Peyer's patch (tissue), 4 donors: ENCODE data around the gene LNX2. TPM values are rescaled to one million over a fixed set of nuclear protein-coding genes. Genes with fewer than 3 reads are reported as not detected.

ENCODE experiments used
- DNase-seq, 3 donors: peaks; one replicate each; pipeline ENCODE4 v3.0.0-alpha.2; 2017 to 2019
- H3K27ac ChIP-seq, 4 donors: fragments of 200-600 bp; sonication (generic); one replicate each; pipeline ENCODE4 v1.5.1; 2016 to 2019
- H3K27me3 ChIP-seq, 2 donors: fragments of 200-600 bp; sonication (generic); one replicate each; pipeline ENCODE4 v1.5.1; 2019
- H3K36me3 ChIP-seq, 3 donors: fragments of 200-600 bp; sonication (generic); one replicate each; pipeline ENCODE4 v1.5.1; 2016 to 2019
- H3K4me1 ChIP-seq, 4 donors: fragments of 200-600 bp; sonication (generic); one replicate each; pipeline ENCODE4 v1.5.1; 2016 to 2019
- H3K4me3 ChIP-seq, 4 donors: fragments of 200-600 bp; sonication (generic); 1 replicate in 3 of 4; 2 replicates in 1 of 4; pipeline ENCODE4 v1.5.1; 2016 to 2019; ENCODE audit warnings: mild to moderate bottlenecking in 1 of 4
- H3K9me3 ChIP-seq, 4 donors: fragments of 200-600 bp; sonication (generic); one replicate each; pipeline ENCODE4 v1.5.1; 2016 to 2019; ENCODE audit warnings: mild to moderate bottlenecking in 1 of 4
- POLR2A ChIP-seq, 2 donors: fragments of 450-650 bp; IDR thresholded peaks; one replicate each; pipeline ENCODE4 v1.5.1; 2017; ENCODE audit warnings: antibody characterized with exemption in 2 of 2, mild to moderate bottlenecking in 2 of 2, moderate library complexity in 2 of 2
- total RNA-seq, 4 donors: library from RNA; depleted of rRNA; stranded (reverse); fragments of >200 nt; gene quantifications; one replicate each; pipeline ENCODE4 v1.1.0, GENCODE V29; 2016
- TF ChIP-seq, protein P1 (sequence below), 6 experiments: fragments of 450-650 bp in 4 of 6; fragments of 200-600 bp in 2 of 6; sonication (generic) in 1 of 6; IDR thresholded peaks; one replicate each; pipeline ENCODE4 v1.5.1; 2017 to 2019; ENCODE audit warnings: antibody characterized with exemption in 6 of 6, mild to moderate bottlenecking in 3 of 6, moderate library complexity in 1 of 6

The LNX2 gene
- total RNA-seq, 4 donors from 2014 or later, result 12.4 to 39.6 (median 25.6) TPM

DNA sequence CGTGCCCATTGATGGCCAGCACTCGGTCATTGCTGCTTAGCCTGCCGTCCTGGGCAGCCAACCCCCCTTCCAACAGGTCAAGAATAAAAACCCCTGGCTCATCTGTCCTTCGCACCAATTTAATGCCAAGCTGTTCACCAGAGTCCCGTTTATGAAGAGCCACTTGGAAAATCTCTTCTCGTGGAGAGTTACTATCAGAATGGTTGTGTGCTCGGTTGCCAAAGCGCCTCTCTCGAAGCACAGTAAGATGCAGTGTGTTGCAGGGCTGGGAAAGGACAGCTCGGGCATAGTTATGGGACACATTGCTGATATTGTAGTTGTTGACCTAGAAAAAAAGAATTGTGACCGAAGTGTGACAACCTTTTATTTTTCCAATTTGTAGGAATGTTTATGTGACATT is 57.9 kb downstream of the LNX2 start:
- H3K4me1 ChIP-seq, result no peaks in the 10 kb centered on the region
- TF ChIP-seq, protein P1, sequence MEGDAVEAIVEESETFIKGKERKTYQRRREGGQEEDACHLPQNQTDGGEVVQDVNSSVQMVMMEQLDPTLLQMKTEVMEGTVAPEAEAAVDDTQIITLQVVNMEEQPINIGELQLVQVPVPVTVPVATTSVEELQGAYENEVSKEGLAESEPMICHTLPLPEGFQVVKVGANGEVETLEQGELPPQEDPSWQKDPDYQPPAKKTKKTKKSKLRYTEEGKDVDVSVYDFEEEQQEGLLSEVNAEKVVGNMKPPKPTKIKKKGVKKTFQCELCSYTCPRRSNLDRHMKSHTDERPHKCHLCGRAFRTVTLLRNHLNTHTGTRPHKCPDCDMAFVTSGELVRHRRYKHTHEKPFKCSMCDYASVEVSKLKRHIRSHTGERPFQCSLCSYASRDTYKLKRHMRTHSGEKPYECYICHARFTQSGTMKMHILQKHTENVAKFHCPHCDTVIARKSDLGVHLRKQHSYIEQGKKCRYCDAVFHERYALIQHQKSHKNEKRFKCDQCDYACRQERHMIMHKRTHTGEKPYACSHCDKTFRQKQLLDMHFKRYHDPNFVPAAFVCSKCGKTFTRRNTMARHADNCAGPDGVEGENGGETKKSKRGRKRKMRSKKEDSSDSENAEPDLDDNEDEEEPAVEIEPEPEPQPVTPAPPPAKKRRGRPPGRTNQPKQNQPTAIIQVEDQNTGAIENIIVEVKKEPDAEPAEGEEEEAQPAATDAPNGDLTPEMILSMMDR (IDR thresholded peaks at IDR 0.05), result no peak
- no peak for TF ChIP-seq POLR2A (IDR thresholded peaks at IDR 0.05)
- H3K27me3 ChIP-seq, result no peaks in the 10 kb centered on the region
- H3K9me3 ChIP-seq, result no peaks in the 10 kb centered on the region
- DNase-seq, result no peak
- no peak overlapping the region for H3K27ac ChIP-seq
- H3K36me3 ChIP-seq, result peaks cover 0 to 44% (median 3%) of the 10 kb centered on the region in 3 donors
- H3K4me3 ChIP-seq, result no peak overlapping the region

DNA sequence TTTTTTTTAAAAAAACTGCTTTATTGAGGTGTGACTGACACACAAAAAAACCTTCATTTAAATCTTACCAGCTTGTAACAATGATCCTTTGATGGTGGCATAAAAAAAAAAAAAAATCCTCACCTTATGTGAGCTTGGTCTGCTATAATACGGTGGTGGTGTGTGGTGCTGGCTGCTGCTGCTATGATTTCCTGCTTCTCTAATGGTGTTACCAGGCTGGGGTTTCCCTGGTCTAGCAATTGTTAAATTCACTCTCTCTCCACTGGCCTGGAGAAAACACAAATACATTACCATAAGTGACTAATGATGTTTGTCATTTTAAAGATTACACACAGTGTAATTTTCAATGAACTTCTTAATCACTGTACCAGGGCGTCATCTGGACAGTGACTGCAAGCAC is 60.6 kb downstream of the LNX2 start:
- Histone ChIP-seq H3K4me3 (no peak overlapping the region), H3K36me3 (peaks cover 0 to 42% (median under 1%) of the 10 kb centered on the region in 3 donors), H3K27me3 (no peaks in the 10 kb centered on the region), H3K27ac (no peak overlapping the region), H3K9me3 (no peaks in the 10 kb centered on the region), H3K4me1 (no peaks in the 10 kb centered on the region)
- TF ChIP-seq, protein P1 (IDR thresholded peaks at IDR 0.05), result no peak
- no peak for TF ChIP-seq POLR2A (IDR thresholded peaks at IDR 0.05)
- DNase-seq, result no peak

DNA sequence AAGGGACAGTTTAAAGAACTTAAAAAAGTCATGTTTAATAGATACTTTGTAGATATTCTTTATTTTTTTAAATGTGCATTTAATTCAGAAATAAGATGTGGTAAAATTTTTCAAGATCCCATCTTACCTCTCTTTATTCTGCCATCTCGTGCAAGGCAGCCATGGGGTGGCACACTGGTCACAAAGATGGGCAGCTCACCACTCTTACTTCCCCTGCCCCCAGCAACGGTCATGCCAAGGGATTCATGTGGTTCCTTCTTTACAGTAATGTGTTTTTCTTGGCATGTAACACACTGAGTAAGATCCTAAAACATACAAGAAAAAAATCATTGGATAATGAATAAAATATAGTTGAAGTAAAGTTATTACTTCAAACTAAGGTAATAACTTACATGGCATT is 64.2 kb downstream of the LNX2 start:
- TF ChIP-seq POLR2A (IDR thresholded peaks at IDR 0.05), result no peak
- TF ChIP-seq, protein P1 (IDR thresholded peaks at IDR 0.05), result no peak
- H3K9me3 ChIP-seq, result no peaks in the 10 kb centered on the region
- peaks cover 0 to 42% (median 0%) of the 10 kb centered on the region in 3 donors for H3K36me3 ChIP-seq
- no peak overlapping the region for H3K4me3 ChIP-seq
- H3K27me3 ChIP-seq, result no peaks in the 10 kb centered on the region
- peaks cover 0 to 7% (median 2%) of the 10 kb centered on the region in 4 donors for H3K4me1 ChIP-seq
- DNase-seq, result no peak
- H3K27ac ChIP-seq, result no peak overlapping the region

DNA sequence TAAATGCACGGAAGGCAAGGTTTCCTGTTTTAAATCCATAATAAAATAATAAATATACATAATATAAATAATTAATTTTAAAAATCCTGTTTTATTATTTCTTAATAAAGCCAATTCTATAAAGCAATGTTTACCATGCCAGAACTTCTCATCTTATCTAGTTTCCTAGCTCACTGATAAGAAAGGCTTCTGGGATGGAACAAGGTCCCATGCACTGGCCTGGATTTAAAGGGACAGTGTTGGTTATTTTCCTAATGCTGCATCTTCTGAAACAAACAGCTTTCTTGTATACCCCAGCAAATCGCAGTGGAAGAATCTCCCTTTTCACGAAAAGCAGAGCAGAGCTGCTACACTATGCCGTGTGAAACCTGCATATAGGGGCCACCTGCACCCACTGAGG is 68.8 kb downstream of the LNX2 start:
- Histone ChIP-seq H3K4me3 (no peak overlapping the region), H3K27ac (no peak overlapping the region), H3K36me3 (peaks cover 0 to 30% (median 0%) of the 10 kb centered on the region in 3 donors), H3K4me1 (peaks cover 0 to 30% (median 2%) of the 10 kb centered on the region in 4 donors), H3K27me3 (no peaks in the 10 kb centered on the region), H3K9me3 (no peaks in the 10 kb centered on the region)
- TF ChIP-seq, protein P1 (IDR thresholded peaks at IDR 0.05), result no peak
- TF ChIP-seq POLR2A (IDR thresholded peaks at IDR 0.05), result no peak
- no peak for DNase-seq

DNA sequence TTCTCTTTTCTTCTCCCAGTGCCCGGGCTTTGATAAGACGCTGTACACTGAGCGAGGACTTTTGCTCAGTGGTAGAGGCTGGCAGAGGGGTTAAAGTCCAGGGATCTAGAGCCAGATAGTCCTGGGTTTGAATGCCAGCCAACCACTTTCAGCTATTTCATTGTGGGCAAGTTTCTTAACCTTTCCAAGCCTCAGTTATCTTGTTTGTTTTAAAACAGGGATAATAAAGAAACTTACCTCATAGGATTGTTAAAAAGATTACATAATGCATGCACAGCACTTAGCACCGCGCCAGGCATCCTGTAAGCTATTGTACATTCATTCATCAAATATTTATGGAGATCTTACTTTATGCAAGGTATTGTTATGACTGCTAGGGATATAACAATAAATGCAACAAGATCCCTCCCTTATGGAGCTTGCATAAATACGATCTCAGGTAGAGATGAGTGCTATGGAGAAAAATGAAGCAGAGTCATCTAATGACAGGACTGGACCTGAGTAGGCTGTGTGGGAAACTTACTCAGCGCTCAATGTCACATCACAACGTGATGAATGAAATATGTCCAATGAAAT is 70.8 kb downstream of the LNX2 start:
- Histone ChIP-seq H3K27me3 (no peaks in the 10 kb centered on the region), H3K36me3 (peaks cover 0 to 12% (median 0%) of the 10 kb centered on the region in 3 donors), H3K4me3 (no peak overlapping the region), H3K4me1 (peaks cover 0 to 30% (median 2%) of the 10 kb centered on the region in 4 donors), H3K9me3 (no peaks in the 10 kb centered on the region), H3K27ac (peak overlapping the region in 3 of 4 donors; percentile 4 to 67 (median 39))
- TF ChIP-seq, protein P1 (IDR thresholded peaks at IDR 0.05), result no peak
- no peak for TF ChIP-seq POLR2A (IDR thresholded peaks at IDR 0.05)
- peak in 2 of 3 donors; percentile 68 to 87 for DNase-seq
